GM06990 (cell line): ENCODE measurements around the gene RICTOR.

Experiments
- DNase-seq: peaks from one replicate; pipeline ENCODE4 v3.0.0-alpha.2; 2011; ENCODE audit not compliant: insufficient read length; ENCODE audit errors: extremely low read depth
- H3K27me3 ChIP-seq: replicated peaks from 2 replicates; pipeline ENCODE4 v1.6.0; 2011; ENCODE audit warnings: low read length; ENCODE audit not compliant: control insufficient read depth, insufficient read depth
- H3K36me3 ChIP-seq: 2 replicates; pipeline ENCODE4 v1.5.1; 2011; ENCODE audit warnings: low read length; ENCODE audit not compliant: control insufficient read depth, insufficient read depth
- H3K4me3 ChIP-seq: replicated peaks from 2 replicates; pipeline ENCODE4 v1.5.1; 2011; ENCODE audit warnings: low read depth, mild to moderate bottlenecking, control low read depth, low read length
- TF ChIP-seq, protein P1 (sequence below): IDR thresholded peaks from 2 replicates; pipeline ENCODE4 v1.5.1; 2011; ENCODE audit warnings: low read length, control low read depth, mild to moderate bottlenecking, inconsistent platforms; ENCODE audit not compliant: insufficient read depth, poor library complexity, severe bottlenecking

Gene RICTOR

DNA sequence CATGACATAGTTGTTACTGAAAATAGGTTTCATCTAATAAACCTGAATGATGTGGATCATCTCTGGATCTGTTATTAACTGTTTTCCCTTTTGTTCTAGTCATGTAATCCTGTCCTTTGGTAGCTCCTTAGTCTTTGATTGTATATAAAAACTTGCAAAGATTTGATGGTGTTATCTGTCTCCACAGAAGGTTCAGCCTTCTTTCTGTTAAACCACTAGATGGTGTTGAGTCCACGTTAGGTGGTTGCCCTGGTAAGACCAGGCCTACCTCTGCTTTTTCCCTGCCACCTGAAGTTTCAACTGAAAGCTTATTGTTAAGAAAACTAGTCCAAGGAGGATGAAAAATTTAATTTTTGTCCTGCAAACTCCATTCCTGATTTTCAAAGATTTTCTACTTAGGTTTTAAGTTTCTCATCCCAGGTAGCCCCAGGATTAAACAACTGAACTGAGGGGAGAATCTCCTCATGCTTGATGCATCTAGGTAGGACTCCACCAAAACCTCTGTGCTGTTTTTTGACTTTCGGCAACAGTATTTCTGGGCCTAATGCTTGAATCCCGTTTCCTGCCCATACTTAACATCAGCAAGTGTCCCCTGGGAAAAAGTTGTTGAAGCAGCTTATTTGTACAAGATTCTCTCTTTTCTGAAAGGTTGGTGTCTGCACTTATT is 68.5 kb downstream of the RICTOR start:
- TF ChIP-seq, protein P1, sequence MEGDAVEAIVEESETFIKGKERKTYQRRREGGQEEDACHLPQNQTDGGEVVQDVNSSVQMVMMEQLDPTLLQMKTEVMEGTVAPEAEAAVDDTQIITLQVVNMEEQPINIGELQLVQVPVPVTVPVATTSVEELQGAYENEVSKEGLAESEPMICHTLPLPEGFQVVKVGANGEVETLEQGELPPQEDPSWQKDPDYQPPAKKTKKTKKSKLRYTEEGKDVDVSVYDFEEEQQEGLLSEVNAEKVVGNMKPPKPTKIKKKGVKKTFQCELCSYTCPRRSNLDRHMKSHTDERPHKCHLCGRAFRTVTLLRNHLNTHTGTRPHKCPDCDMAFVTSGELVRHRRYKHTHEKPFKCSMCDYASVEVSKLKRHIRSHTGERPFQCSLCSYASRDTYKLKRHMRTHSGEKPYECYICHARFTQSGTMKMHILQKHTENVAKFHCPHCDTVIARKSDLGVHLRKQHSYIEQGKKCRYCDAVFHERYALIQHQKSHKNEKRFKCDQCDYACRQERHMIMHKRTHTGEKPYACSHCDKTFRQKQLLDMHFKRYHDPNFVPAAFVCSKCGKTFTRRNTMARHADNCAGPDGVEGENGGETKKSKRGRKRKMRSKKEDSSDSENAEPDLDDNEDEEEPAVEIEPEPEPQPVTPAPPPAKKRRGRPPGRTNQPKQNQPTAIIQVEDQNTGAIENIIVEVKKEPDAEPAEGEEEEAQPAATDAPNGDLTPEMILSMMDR = no peak
- H3K27me3 ChIP-seq = no peaks in the 10 kb centered on the region
- no peak for DNase-seq
- no peaks in the 10 kb centered on the region for H3K36me3 ChIP-seq
- H3K4me3 ChIP-seq = no peak overlapping the region

DNA sequence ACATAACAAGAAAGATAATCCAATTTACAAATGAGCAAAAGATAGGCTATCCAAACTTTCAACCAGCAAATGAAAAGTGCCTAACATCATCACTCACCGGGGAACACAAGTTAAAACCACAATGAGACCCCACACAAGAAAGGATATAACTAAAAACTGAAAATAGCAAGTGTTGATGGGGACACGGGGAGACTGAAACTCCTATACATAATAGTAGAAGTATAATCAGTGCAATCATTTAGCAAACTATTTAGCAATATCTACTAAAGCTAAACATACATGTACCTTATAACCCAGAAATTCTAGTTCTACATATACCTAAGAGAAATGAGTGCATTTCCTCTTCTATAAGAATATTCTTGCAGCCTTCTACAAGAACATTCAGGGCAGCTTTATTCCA is 72.5 kb downstream of the RICTOR start:
- H3K27me3 ChIP-seq = no peaks in the 10 kb centered on the region
- TF ChIP-seq, protein P1 = no peak
- H3K4me3 ChIP-seq = no peak overlapping the region
- no peak for DNase-seq
- no peaks in the 10 kb centered on the region for H3K36me3 ChIP-seq

DNA sequence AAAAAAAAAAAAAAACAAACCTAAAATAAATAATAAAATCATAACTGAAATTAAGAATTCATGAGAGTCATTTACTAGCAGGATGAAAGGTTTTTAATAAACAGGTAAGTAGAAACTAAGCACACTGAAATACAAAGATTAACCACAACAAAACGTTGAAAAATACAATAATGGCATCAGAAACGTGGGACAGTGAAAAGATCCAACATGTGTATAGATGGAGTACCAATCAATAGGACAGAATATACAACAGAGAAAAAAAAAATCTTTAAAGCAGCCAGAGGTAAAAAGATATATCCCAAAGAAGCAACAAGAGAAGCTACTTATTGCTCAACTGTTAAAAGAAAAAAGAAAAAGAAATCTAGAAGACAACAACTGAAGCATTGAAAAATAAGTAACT is 75.2 kb downstream of the RICTOR start:
- TF ChIP-seq, protein P1 = no peak
- H3K36me3 ChIP-seq = no peaks in the 10 kb centered on the region

DNA sequence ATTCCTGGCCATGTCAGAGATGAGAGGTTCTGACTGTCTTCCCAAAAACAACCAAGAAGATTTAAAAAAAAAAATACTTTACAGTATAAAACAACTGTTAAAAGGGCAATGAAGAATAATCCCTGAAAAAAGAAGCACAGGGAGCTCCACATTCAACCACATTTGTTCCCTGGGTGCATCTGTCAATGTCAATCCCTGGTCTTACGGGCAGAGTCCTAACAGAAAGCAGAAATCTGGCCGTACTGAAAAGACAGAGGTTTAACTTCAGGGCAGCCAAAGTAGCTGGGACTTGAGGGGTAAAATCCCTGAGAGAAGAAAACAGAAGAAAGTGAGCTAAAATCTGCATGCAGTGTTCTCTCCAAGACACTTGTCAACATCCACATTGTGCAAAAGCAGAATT is 76.6 kb downstream of the RICTOR start:
- TF ChIP-seq, protein P1 = no peak
- DNase-seq = no peak
- Histone ChIP-seq H3K36me3 (no peaks in the 10 kb centered on the region), H3K4me3 (no peak overlapping the region), H3K27me3 (no peaks in the 10 kb centered on the region)

More for the DNA sequence above, 75.2 kb downstream of the RICTOR start:
- Histone ChIP-seq H3K4me3 (no peak overlapping the region), H3K27me3 (no peaks in the 10 kb centered on the region)
- DNase-seq = no peak

DNA sequence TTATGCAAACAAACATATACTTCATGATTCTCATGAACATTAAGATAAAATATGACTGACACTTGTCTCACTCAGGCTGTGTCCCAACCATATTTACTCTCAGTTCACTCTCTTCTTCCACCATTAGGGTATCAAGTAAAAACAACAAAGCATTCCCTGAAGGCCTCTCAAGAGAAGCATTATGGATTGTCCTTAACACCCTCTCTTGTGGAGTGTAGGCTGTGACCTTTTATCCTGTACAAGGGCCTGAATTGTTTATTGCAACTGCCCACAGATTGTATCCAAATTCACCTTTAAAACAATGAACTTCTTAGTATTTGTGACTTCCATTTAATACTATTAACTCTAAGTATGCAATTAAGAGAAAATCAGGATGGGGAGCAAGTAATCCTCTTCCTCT is 78.1 kb downstream of the RICTOR start:
- Histone ChIP-seq H3K27me3 (no peaks in the 10 kb centered on the region), H3K4me3 (no peak overlapping the region), H3K36me3 (no peaks in the 10 kb centered on the region)
- DNase-seq = no peak
- TF ChIP-seq, protein P1 = no peak
